Measurements from ENCODE around the gene CNTN6. TPM values are rescaled to one million over a fixed set of nuclear protein-coding genes. Genes with fewer than 3 reads are reported as not detected.

Gene CNTN6
- total RNA-seq, 1 donor = not detected

DNA sequence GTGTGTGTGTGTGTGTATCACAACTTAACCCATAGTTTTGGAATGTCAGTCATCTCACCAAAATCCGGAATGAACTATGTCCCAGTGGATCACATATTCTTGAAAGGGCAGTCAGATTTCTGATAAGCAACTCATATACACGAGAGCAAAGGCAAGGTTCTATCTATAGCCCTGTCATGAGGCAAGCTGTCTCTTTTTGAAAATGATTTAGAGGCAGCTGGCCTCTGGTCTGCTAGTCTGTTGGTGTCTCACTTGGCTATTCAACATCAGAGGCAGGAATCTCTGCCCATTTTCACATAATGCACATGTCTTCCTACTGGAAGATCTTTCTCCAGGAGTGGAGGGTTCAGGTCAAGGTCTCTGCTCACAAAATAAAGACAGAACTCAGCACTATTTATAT is 79.8 kb downstream of the CNTN6 start:
- H3K4me2 ChIP-seq (ENCODE audit: insufficient read depth, low read length) = no peak overlapping the region
- no peak overlapping the region for H3K4me3 ChIP-seq (ENCODE audit: insufficient read depth, low read length)
- no peaks in the 10 kb centered on the region for H3K4me1 ChIP-seq (ENCODE audit: insufficient read depth, low read length)
- no peak overlapping the region for H3K27ac ChIP-seq (ENCODE audit: low read depth, low read length)
- H3K79me2 ChIP-seq (ENCODE audit: insufficient read depth, low read length) = no peaks in the 10 kb centered on the region
- no peaks in the 10 kb centered on the region for H3K36me3 ChIP-seq (ENCODE audit: insufficient read depth, low read length)
- no peak overlapping the region for H2AFZ ChIP-seq (ENCODE audit: low read length)
- TF ChIP-seq, protein P1, sequence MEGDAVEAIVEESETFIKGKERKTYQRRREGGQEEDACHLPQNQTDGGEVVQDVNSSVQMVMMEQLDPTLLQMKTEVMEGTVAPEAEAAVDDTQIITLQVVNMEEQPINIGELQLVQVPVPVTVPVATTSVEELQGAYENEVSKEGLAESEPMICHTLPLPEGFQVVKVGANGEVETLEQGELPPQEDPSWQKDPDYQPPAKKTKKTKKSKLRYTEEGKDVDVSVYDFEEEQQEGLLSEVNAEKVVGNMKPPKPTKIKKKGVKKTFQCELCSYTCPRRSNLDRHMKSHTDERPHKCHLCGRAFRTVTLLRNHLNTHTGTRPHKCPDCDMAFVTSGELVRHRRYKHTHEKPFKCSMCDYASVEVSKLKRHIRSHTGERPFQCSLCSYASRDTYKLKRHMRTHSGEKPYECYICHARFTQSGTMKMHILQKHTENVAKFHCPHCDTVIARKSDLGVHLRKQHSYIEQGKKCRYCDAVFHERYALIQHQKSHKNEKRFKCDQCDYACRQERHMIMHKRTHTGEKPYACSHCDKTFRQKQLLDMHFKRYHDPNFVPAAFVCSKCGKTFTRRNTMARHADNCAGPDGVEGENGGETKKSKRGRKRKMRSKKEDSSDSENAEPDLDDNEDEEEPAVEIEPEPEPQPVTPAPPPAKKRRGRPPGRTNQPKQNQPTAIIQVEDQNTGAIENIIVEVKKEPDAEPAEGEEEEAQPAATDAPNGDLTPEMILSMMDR (IDR thresholded peaks at IDR 0.05; ENCODE audit: extremely low read depth, low read depth, low read length) = no peak
- H4K20me1 ChIP-seq (ENCODE audit: insufficient read depth, low read length) = no peaks in the 10 kb centered on the region
- H3K9me3 ChIP-seq (ENCODE audit: low read depth, low read length) = peaks cover 2% of the 10 kb centered on the region
- no peak for DNase-seq (ENCODE audit: insufficient read length, low spot score, missing footprints)
- H3K27me3 ChIP-seq (ENCODE audit: insufficient read depth, low read length) = no peaks in the 10 kb centered on the region

DNA sequence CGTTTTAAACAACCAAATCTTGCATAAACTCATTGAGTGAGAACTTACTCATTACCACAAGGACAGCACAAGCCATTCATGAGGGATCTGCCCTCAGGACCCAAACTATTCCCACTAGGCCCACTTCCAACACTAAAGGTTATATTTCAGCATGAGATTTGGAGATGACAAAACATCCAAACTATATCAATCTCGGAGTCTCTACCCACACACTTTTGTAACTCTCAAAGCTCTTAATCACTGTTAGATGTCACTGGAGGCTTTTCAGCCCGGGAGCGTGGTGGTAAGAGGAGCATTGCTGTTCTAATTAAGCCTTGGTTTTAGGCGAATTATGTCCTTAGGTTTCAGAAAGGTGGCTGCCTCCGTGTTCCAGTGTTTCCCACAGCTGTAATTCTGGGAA is 86.3 kb downstream of the CNTN6 start:
- no peak overlapping the region for H3K27ac ChIP-seq (ENCODE audit: low read depth, low read length)
- H4K20me1 ChIP-seq (ENCODE audit: insufficient read depth, low read length) = no peaks in the 10 kb centered on the region
- H3K4me2 ChIP-seq (ENCODE audit: insufficient read depth, low read length) = no peak overlapping the region
- H3K4me3 ChIP-seq (ENCODE audit: insufficient read depth, low read length) = no peak overlapping the region
- TF ChIP-seq, protein P1 (IDR thresholded peaks at IDR 0.05; ENCODE audit: extremely low read depth, low read depth, low read length) = no peak
- no peaks in the 10 kb centered on the region for H3K4me1 ChIP-seq (ENCODE audit: insufficient read depth, low read length)
- DNase-seq (ENCODE audit: insufficient read length, low spot score, missing footprints) = no peak
- H3K9me3 ChIP-seq (ENCODE audit: low read depth, low read length) = no peaks in the 10 kb centered on the region
- no peaks in the 10 kb centered on the region for H3K36me3 ChIP-seq (ENCODE audit: insufficient read depth, low read length)
- H3K79me2 ChIP-seq (ENCODE audit: insufficient read depth, low read length) = no peaks in the 10 kb centered on the region
- no peaks in the 10 kb centered on the region for H3K27me3 ChIP-seq (ENCODE audit: insufficient read depth, low read length)
- no peak overlapping the region for H2AFZ ChIP-seq (ENCODE audit: low read length)

- Histone ChIP-seq H3K27me3 (ENCODE audit: insufficient read depth, low read length) (no peaks in the 10 kb centered on the region), H3K4me3 (ENCODE audit: insufficient read depth, low read length) (no peak overlapping the region), H3K4me2 (ENCODE audit: insufficient read depth, low read length) (no peak overlapping the region), H2AFZ (ENCODE audit: low read length) (no peak overlapping the region), H3K9me3 (ENCODE audit: low read depth, low read length) (no peaks in the 10 kb centered on the region), H3K36me3 (ENCODE audit: insufficient read depth, low read length) (no peaks in the 10 kb centered on the region), H3K4me1 (ENCODE audit: insufficient read depth, low read length) (no peaks in the 10 kb centered on the region), H3K27ac (ENCODE audit: low read depth, low read length) (no peak overlapping the region), H4K20me1 (ENCODE audit: insufficient read depth, low read length) (no peaks in the 10 kb centered on the region), H3K79me2 (ENCODE audit: insufficient read depth, low read length) (no peaks in the 10 kb centered on the region)
- TF ChIP-seq, protein P1 (IDR thresholded peaks at IDR 0.05; ENCODE audit: extremely low read depth, low read depth, low read length) = no peak
- DNase-seq (ENCODE audit: insufficient read length, low spot score, missing footprints) = no peak
Measured at GRCh38 chr3:1183320-1184048, 90.7 kb downstream of the CNTN6 start.

DNA sequence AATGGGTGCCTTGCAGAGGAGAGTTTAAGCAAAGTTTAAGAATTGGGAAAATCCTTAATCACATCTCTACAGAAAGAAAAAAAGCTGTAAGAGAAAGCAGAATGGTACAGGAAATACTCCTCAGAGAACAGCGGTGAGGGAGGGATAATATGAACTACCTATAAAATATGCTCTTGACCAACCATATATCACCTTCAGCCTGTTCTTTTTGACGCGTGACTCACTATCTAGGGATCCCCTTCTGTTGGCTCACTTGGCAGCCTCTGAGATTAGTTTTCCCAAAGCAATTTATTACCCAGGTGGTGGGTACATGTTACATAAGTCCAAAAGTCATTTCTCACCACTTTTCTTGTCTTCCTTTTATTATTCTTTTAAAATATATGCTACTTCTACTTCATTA is 97.7 kb downstream of the CNTN6 start:
- Histone ChIP-seq H3K36me3 (ENCODE audit: insufficient read depth, low read length) (no peaks in the 10 kb centered on the region), H3K4me2 (ENCODE audit: insufficient read depth, low read length) (no peak overlapping the region), H3K9me3 (ENCODE audit: low read depth, low read length) (no peaks in the 10 kb centered on the region), H3K4me1 (ENCODE audit: insufficient read depth, low read length) (no peaks in the 10 kb centered on the region), H2AFZ (ENCODE audit: low read length) (no peak overlapping the region), H4K20me1 (ENCODE audit: insufficient read depth, low read length) (no peaks in the 10 kb centered on the region), H3K79me2 (ENCODE audit: insufficient read depth, low read length) (no peaks in the 10 kb centered on the region), H3K27ac (ENCODE audit: low read depth, low read length) (no peak overlapping the region), H3K4me3 (ENCODE audit: insufficient read depth, low read length) (no peak overlapping the region), H3K27me3 (ENCODE audit: insufficient read depth, low read length) (no peaks in the 10 kb centered on the region)
- no peak for DNase-seq (ENCODE audit: insufficient read length, low spot score, missing footprints)
- TF ChIP-seq, protein P1 (IDR thresholded peaks at IDR 0.05; ENCODE audit: extremely low read depth, low read depth, low read length) = no peak

Measured in osteoblast (primary cell).